B cell (primary cell): Measurements from ENCODE around the gene NPL. TPM values are rescaled to one million over a fixed set of nuclear protein-coding genes. Genes with fewer than 3 reads are reported as not detected.

Experiments
- ATAC-seq: fragments of 200-7000 bp; cut with Tn5 transposase; one replicate; pipeline ENCODE4 v1.10.0; 2021; ENCODE audit warnings: low read depth, mild to moderate bottlenecking, moderate number of reproducible peaks, moderate library complexity
- CTCF ChIA-PET: fragments of 350-600 bp; sonication (Branson Sonifier 250); formaldehyde crosslinking; loops from one replicate; lab custom pipeline; 2021; ENCODE audit warnings: antibody characterized with exemption, inconsistent platforms; lab: Charles Lee
- POLR2A ChIA-PET: fragments of 350-600 bp; sonication (Branson Sonifier 250); formaldehyde crosslinking; loops from one replicate; lab custom pipeline; 2021; ENCODE audit warnings: antibody characterized with exemption; lab: Charles Lee
- DNase-seq: peaks from one replicate; pipeline ENCODE4 v3.0.0; 2013
- H2AFZ ChIP-seq: 2 replicates; pipeline ENCODE4 v1.6.1; 2012; ENCODE audit warnings: mild to moderate bottlenecking, low read depth, low read length; ENCODE audit not compliant: insufficient read depth, poor library complexity, severe bottlenecking
- H3K27ac ChIP-seq, 2 donors: 1 replicate in 1 of 2; 2 replicates in 1 of 2; pipeline ENCODE4 v1.5.1; 2012 to 2013; ENCODE audit warnings: low read length in 2 of 2, mild to moderate bottlenecking in 2 of 2, moderate library complexity in 1 of 2
- H3K27me3 ChIP-seq, 4 experiments: fragments of 200-600 bp in 1 of 4; sonication (generic) in 1 of 4; replicated peaks in 1 of 4; 1 replicate in 2 of 4; 2 replicates in 2 of 4; pipeline versions ENCODE4 v1.6.1 to v1.7.0; 2013 to 2016; ENCODE audit warnings: low read length in 3 of 4, mild to moderate bottlenecking in 2 of 4, mixed read lengths in 1 of 4, moderate library complexity in 1 of 4; ENCODE audit not compliant: insufficient read depth in 4 of 4, control insufficient read depth in 3 of 4; ENCODE audit errors: control extremely low read depth in 1 of 4
- H3K36me3 ChIP-seq, 2 experiments: replicated peaks in 1 of 2; 1 replicate in 1 of 2; 2 replicates in 1 of 2; pipeline versions ENCODE4 v1.6.1 to v1.7.1; 2013; ENCODE audit warnings: low read length in 1 of 2; ENCODE audit not compliant: insufficient read depth in 2 of 2, control insufficient read depth in 1 of 2; ENCODE audit errors: control extremely low read depth in 1 of 2, extremely low read depth in 1 of 2
- H3K4me1 ChIP-seq, 2 donors: fragments of 200-600 bp in 1 of 2; sonication (generic) in 1 of 2; 1 replicate in 1 of 2; 2 replicates in 1 of 2; pipeline versions ENCODE4 v1.5.1 to v1.6.1; 2013 to 2017; ENCODE audit warnings: low read length in 2 of 2; ENCODE audit not compliant: control insufficient read depth in 2 of 2, insufficient read depth in 2 of 2
- H3K4me2 ChIP-seq: replicated peaks from 2 replicates; pipeline ENCODE3; 2012; ENCODE audit warnings: mild to moderate bottlenecking, low read depth, low read length; ENCODE audit not compliant: poor library complexity, severe bottlenecking
- H3K4me3 ChIP-seq, 5 experiments: fragments of 200-600 bp in 1 of 5; sonication (generic) in 1 of 5; 1 replicate in 3 of 5; 2 replicates in 2 of 5; pipeline versions ENCODE4 v1.5.1 to v1.7.0; 2011 to 2016; ENCODE audit warnings: low read length in 4 of 5, mild to moderate bottlenecking in 4 of 5, low read depth in 2 of 5, control low read depth in 1 of 5, moderate library complexity in 1 of 5; ENCODE audit not compliant: insufficient read depth in 1 of 5; ENCODE audit errors: control extremely low read depth in 1 of 5, extremely low read depth in 1 of 5
- H3K79me2 ChIP-seq: fragments of 200-600 bp; sonication (generic); one replicate; pipeline ENCODE4 v1.6.0; 2016; ENCODE audit warnings: low read length; ENCODE audit not compliant: control insufficient read depth, insufficient read depth
- H3K9ac ChIP-seq: fragments of 200-600 bp; sonication (generic); 2 replicates; pipeline ENCODE4 v1.6.1; 2017; ENCODE audit warnings: mild to moderate bottlenecking, low read length, moderate library complexity
- H3K9me3 ChIP-seq, 3 donors: one replicate each; pipeline versions ENCODE4 v1.6.1 to v1.7.1; 2013; ENCODE audit warnings: low read length in 2 of 3; ENCODE audit not compliant: control insufficient read depth in 2 of 3, insufficient read depth in 1 of 3; ENCODE audit errors: control extremely low read depth in 1 of 3
- H4K20me1 ChIP-seq: 2 replicates; pipeline ENCODE4 v1.6.0; 2012; ENCODE audit warnings: mild to moderate bottlenecking, low read length; ENCODE audit not compliant: insufficient read depth, control insufficient read depth, poor library complexity, severe bottlenecking
- H3K27ac Mint-ChIP-seq: one replicate; pipeline ENCODE4 v1.8.0; 2021; ENCODE audit warnings: mixed read lengths
- H3K27me3 Mint-ChIP-seq: one replicate; pipeline ENCODE4 v1.8.0; 2021; ENCODE audit warnings: mixed read lengths
- H3K4me1 Mint-ChIP-seq: one replicate; pipeline ENCODE4 v1.8.0; 2021; ENCODE audit warnings: mixed read lengths
- H3K4me3 Mint-ChIP-seq: one replicate; pipeline ENCODE4 v1.8.0; 2021; ENCODE audit warnings: mixed read lengths
- H3K9me3 Mint-ChIP-seq: one replicate; pipeline ENCODE4 v1.8.0; 2022; ENCODE audit warnings: mixed read lengths; ENCODE audit not compliant: insufficient read depth
- CTCF ChIP-seq: fragments of 200-600 bp; IDR thresholded peaks from one replicate; pipeline ENCODE4 v1.8.0; 2022; ENCODE audit warnings: antibody characterized with exemption, mild to moderate bottlenecking
- EZH2 ChIP-seq: IDR thresholded peaks from 2 replicates; pipeline ENCODE4 v1.6.1; 2012; ENCODE audit warnings: borderline replicate concordance, low read depth, mild to moderate bottlenecking, moderate library complexity, low read length; ENCODE audit not compliant: insufficient read depth, poor library complexity, severe bottlenecking
- WGBS: methylation state at CpG from one replicate; pipeline ENCODE4 v1.1.5; 2013; ENCODE audit warnings: missing lambda C conversion rate; ENCODE audit not compliant: insufficient coverage; 5-methylcytosine and 5-hydroxymethylcytosine counted together
- intact Hi-C: fragments of 100-400 bp; cut with micrococcal nuclease; formaldehyde crosslinking; loops from one replicate; pipeline ENCODE4 v1.10.0; 2022
- polyA plus RNA-seq: library from polyadenylated mRNA; depleted of rRNA; stranded (reverse); fragments of >200 nt; gene quantifications from 2 replicates; pipeline ENCODE4 v1.2.3, GENCODE V29; 2012
- total RNA-seq, 2 donors: library from RNA; stranded (reverse); fragments of 120-200 nt in 1 of 2; gene quantifications; 1 replicate in 1 of 2; 2 replicates in 1 of 2; pipeline versions ENCODE4 v1.2.3 to v1.2.4, GENCODE V29; 2013 to 2022

NPL gene
- total and polyA plus RNA-seq, 2 donors (not counting 1 experiment from before 2014, with no cell fraction given) = 3.4 to 5.9 TPM

GRCh38 chr1:182872881-182873280, 83.3 kb downstream of the NPL start:
- Histone ChIP-seq H2AFZ (no peak overlapping the region), H4K20me1 (no peaks in the 10 kb centered on the region), H3K36me3 (peaks cover 8 to 90% of the 10 kb centered on the region in 2 experiments), H3K9me3 (no peaks in the 10 kb centered on the region), H3K4me2 (no peak overlapping the region), H3K4me1 (no peaks in the 10 kb centered on the region), H3K9ac (no peak overlapping the region), H3K27me3 (no peaks in the 10 kb centered on the region), H3K27ac (no peak overlapping the region), H3K79me2 (no peaks in the 10 kb centered on the region), H3K4me3 (no peak overlapping the region)
- intact Hi-C loops = no loop called here
- TF ChIP-seq CTCF = no peak
- Mint-ChIP-seq H3K4me3 (no peak overlapping the region), H3K27ac (no peak overlapping the region), H3K27me3 (no peaks in the 10 kb centered on the region), H3K9me3 (no peaks in the 10 kb centered on the region), H3K4me1 (no peaks in the 10 kb centered on the region)
- ChIA-PET CTCF (no interaction called here), POLR2A (interaction anchor here (0.8 kb wide), 1 partner anchor 19 kb away, joined by 3 read pairs; no protein-coding TSS in a partner anchor)
- no peak for DNase-seq
- no peak for ATAC-seq
- WGBS = no CpG with 5 or more reads among the region's 3 CpGs

GRCh38 chr1:182875889-182876288, 86.3 kb downstream of the NPL start:
- Histone ChIP-seq H3K79me2 (no peaks in the 10 kb centered on the region), H3K36me3 (peaks cover 16 to 96% of the 10 kb centered on the region in 2 experiments), H3K27me3 (no peaks in the 10 kb centered on the region), H3K9me3 (no peaks in the 10 kb centered on the region), H3K4me1 (no peaks in the 10 kb centered on the region), H2AFZ (no peak overlapping the region), H3K9ac (no peak overlapping the region), H3K4me2 (no peak overlapping the region), H3K4me3 (no peak overlapping the region), H4K20me1 (no peaks in the 10 kb centered on the region), H3K27ac (no peak overlapping the region)
- no peak overlapping the region for H3K4me3 Mint-ChIP-seq
- DNase-seq (no peak), ATAC-seq (no peak)
- no peaks in the 10 kb centered on the region for H3K9me3 Mint-ChIP-seq
- TF ChIP-seq EZH2 (no peak), CTCF (no peak)
- no CpG with 5 or more reads among the region's 2 CpGs for WGBS
- POLR2A ChIA-PET = no interaction called here
- CTCF ChIA-PET = no interaction called here
- intact Hi-C loops = loop anchor here (5.0 kb wide), 1 partner anchor 34 kb away; no protein-coding TSS in a partner anchor
- no peaks in the 10 kb centered on the region for H3K4me1 Mint-ChIP-seq
- H3K27ac Mint-ChIP-seq = no peak overlapping the region
- no peaks in the 10 kb centered on the region for H3K27me3 Mint-ChIP-seq
